GM12875 (cell line): Measurements from ENCODE around the gene NOTCH1.

Experiments used
- H3K4me3 ChIP-seq: one replicate; pipeline ENCODE4 v1.5.1; 2011; ENCODE audit warnings: low read depth, low read length, control low read depth
- TF ChIP-seq, protein P1 (sequence below): IDR thresholded peaks from 2 replicates; pipeline ENCODE4 v1.5.1; 2011; ENCODE audit warnings: low read depth, mild to moderate bottlenecking, control low read depth, inconsistent platforms, low read length, moderate library complexity, borderline replicate concordance; ENCODE audit not compliant: insufficient read depth

The NOTCH1 gene

DNA sequence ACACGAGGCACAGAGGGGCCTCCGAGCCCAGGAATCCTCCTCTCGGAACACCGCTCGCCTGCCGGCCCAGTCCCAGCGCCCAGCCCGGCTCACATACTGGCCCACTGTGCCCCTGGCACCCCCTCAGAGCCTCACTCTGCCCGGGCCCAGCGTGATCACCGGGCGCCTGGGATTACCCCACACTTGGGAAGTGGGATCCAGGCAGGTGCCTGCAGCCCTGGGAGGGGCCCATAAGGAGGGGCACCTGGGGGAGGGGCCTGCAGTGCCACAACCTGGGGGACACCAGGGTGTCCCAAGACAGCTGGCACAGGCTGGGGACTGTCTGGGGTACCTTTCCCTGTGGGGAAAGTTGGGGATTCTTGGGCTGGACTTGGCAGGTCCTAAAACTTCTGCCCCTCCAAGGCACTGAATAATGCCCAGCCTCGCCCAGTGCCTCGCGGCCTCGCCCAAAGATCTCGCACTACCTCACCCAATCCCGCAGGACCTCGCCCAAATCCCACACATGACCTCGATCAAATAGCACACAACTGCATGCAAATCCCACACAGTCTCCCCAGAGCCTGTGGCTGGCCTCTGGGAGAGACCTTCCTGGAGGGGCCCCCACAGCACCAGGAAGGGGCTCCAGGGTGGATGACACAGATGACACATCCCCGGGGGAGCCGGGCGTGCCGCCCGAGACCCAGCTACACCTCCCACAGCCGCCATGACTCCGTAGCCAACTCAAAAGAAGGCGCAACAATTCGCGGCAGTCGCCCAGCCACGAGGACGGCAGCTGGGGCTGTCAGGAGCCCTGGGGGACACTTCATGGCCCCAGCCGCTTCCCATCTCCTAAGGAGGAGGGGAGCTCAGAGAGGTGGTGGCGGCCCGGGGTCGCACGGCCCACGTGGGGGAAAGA, 13.7 kb downstream of the NOTCH1 start:
- H3K4me3 ChIP-seq: no peak overlapping the region
- TF ChIP-seq, protein P1, sequence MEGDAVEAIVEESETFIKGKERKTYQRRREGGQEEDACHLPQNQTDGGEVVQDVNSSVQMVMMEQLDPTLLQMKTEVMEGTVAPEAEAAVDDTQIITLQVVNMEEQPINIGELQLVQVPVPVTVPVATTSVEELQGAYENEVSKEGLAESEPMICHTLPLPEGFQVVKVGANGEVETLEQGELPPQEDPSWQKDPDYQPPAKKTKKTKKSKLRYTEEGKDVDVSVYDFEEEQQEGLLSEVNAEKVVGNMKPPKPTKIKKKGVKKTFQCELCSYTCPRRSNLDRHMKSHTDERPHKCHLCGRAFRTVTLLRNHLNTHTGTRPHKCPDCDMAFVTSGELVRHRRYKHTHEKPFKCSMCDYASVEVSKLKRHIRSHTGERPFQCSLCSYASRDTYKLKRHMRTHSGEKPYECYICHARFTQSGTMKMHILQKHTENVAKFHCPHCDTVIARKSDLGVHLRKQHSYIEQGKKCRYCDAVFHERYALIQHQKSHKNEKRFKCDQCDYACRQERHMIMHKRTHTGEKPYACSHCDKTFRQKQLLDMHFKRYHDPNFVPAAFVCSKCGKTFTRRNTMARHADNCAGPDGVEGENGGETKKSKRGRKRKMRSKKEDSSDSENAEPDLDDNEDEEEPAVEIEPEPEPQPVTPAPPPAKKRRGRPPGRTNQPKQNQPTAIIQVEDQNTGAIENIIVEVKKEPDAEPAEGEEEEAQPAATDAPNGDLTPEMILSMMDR: no peak

DNA sequence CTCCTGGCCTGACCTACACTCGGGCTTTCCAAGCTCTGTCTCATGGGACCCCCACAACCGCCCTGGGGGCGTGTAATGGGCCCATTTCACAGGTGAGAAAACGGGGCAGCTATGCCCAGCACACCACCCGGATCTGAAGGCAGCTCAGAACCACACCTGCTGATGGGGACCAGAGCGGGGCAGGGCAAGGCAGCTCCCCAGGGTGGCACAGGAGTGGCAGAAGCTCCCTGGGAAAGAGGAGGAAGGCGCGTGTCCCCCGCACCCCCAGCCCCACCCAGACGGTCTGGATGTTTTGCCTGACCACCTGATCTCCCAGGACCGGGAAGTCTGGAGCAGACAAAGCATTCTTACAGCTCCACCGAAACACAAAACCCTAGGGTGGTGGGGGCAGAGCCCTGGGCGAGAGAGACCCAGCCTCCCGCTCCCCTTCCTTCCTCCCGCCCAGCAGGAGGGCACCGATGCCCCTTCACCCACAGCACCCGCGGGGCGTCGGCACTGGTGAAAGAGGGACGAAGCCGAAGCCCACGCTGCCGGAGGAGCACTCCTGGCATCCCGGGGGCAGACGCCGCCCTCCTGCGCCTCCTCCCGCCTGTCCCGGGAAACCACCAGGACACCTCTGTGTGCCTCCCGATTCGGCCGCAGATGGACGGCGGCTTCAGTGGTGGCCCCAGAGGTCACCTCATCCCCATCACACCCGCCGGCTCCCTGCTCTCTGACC, 14.5 kb downstream of the NOTCH1 start:
- no peak overlapping the region for H3K4me3 ChIP-seq
- TF ChIP-seq, protein P1: no peak

DNA sequence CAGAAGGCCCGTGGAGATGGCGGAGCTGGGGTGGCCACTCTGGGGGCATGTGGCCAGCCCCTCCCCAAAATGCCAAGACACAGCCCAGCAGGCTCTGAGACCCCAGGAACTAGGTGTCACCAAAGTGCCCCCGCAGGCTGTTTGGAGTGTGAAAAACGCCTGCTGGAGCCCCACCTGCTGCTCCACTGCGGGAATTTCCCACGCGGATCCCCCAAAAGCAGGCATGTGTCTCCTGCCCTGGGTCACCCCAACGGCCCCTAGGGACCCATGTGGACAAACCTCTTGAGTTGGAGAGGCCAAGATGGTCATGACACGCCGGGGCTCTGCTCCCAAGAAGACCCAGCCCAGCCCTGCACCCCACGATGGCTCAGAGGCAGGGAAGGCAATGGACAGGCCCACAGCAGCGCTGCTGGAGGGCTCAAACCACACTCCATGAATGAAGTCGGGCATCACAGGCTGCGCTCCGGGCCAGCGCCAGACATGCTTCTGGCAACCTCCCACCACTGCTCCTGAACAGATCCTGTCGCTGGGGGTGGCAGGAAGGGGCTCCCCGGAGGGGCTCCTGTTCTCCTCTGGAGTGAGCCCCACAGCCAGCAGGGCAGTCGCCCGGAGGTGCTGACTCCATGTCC, 15.3 kb downstream of the NOTCH1 start:
- no peak overlapping the region for H3K4me3 ChIP-seq
- TF ChIP-seq, protein P1: no peak

DNA sequence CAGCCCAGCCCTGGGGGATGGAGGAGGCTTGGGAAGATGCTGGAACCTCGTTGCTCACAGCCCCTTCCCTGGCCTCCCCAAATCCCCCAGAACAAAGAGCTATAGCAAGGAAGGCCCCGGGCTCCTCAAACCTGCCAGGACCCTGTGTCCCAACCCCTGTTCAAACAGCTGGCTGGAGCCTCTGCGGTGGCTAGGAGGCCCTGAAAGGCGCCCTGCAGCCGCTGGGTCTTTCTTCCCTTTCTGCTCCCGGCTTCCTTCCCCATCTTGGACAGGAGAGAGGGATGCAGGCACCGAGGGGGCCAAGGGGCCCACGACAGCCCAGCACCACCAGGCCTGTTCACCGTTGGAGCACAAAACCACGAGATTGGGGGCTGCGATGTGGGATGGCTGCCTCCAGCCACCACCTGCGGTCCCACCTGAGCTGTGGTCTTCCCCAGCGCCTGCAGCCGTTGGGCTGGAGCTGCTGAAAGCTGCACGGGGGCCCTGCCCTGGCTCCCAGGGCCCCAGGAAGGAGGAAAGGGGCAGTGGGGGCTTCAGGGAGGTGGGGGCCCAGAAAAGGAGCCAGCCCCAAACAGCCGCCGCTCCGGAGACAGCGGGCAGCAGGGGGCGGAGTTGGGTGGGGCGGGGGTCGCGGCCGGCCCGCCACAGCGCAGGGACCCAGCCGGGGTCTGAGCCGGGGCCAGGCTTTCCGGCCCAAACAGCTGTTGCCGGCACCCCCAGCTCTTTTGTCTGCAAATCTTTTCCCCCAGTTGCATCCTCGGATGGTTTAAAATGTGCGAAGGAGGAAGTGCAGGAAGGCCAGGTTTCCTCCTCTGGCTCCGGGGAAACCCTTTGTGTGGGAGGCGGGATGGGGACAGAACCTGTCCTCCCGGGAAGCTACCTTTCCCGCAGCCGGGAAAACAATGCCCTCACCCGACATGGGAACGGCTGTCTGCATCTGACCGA, 16.1 kb downstream of the NOTCH1 start:
- no peak overlapping the region for H3K4me3 ChIP-seq
- TF ChIP-seq, protein P1: no peak

DNA sequence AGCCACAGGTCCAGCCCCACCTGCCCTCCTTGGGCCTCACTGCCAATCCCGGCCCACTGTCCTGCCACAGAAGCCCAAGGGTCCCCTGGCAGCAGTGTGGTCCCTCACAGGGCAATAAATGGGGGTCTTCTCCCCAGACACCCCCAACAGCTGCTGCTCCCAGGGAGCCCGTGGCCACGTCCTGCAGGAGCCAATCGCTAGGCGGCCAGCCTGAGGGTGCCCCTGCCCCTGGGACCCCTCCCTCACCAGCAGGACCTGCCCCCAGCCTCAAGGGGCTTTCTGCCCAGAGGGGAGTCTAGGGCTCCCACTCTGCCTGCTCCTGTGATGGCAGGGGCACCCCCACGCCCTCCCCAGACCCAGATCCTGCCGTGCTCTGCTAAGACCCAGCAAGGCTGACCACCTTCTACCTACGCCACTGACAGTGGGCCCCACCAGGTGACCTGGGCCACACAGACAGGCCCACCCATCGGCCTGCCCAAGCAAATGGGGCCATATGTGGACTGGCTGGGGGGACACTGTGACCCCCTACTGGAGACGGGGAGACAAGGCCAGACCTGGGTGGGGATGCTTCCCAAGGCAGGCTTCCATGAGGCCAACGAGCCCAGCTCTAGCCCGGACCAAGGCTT, 17.0 kb downstream of the NOTCH1 start:
- no peak overlapping the region for H3K4me3 ChIP-seq
- TF ChIP-seq, protein P1: no peak
